H1 (cell line): ENCODE measurements around the gene MINDY1. TPM values are rescaled to one million over a fixed set of nuclear protein-coding genes. Genes with fewer than 3 reads are reported as not detected.

Experiments
- CTCF ChIA-PET: fragments of 300-600 bp; sonication (Branson Sonifier 250); formaldehyde crosslinking; loops from one replicate; lab custom pipeline; 2021; ENCODE audit not compliant: partially characterized antibody; lab: Charles Lee
- POLR2A ChIA-PET: fragments of 300-600 bp; sonication (Branson Sonifier 250); formaldehyde crosslinking; loops from one replicate; lab custom pipeline; 2021; ENCODE audit warnings: inconsistent platforms; ENCODE audit not compliant: partially characterized antibody; lab: Charles Lee
- DNase-seq, 2 experiments: peaks; one replicate each; pipeline versions ENCODE4 v3.0.0 to v3.0.0-alpha.2; 2010 to 2022; ENCODE audit warnings: low spot score in 2 of 2, low read depth in 1 of 2, mixed read lengths in 1 of 2
- FAIRE-seq: peaks from 2 replicates; lab custom pipeline; 2011; peaks lifted over from hg19 to GRCh38; lab: Jason Lieb, UNC
- H2AFZ ChIP-seq: 2 replicates; pipeline ENCODE4 v1.8.1; 2012; ENCODE audit warnings: low read length, inconsistent platforms
- H2AK5ac ChIP-seq: 2 replicates; pipeline ENCODE4 v1.6.1; 2013; ENCODE audit warnings: low read depth, low read length
- H2BK120ac ChIP-seq: replicated peaks from 2 replicates; pipeline ENCODE3; 2013; ENCODE audit warnings: low read depth, low read length, inconsistent platforms
- H2BK12ac ChIP-seq: 2 replicates; pipeline ENCODE4 v1.6.1; 2013; ENCODE audit warnings: low read depth, low read length
- H2BK15ac ChIP-seq: 2 replicates; pipeline ENCODE4 v1.6.1; 2013; ENCODE audit warnings: low read length
- H2BK20ac ChIP-seq: 2 replicates; pipeline ENCODE4 v1.6.1; 2013; ENCODE audit warnings: low read length
- H2BK5ac ChIP-seq: 2 replicates; pipeline ENCODE4 v1.6.1; 2013; ENCODE audit warnings: low read depth, low read length
- H3K14ac ChIP-seq: 2 replicates; pipeline ENCODE4 v1.6.1; 2013; ENCODE audit warnings: inconsistent platforms; ENCODE audit not compliant: insufficient read length
- H3K18ac ChIP-seq: 2 replicates; pipeline ENCODE4 v1.6.1; 2013; ENCODE audit warnings: low read length; ENCODE audit errors: extremely low read depth
- H3K23ac ChIP-seq: 2 replicates; pipeline ENCODE4 v1.6.1; 2013; ENCODE audit warnings: inconsistent platforms; ENCODE audit not compliant: insufficient read length
- H3K23me2 ChIP-seq: 2 replicates; pipeline ENCODE4 v1.6.1; 2013; ENCODE audit warnings: low read depth, low read length
- H3K27ac ChIP-seq: 2 replicates; pipeline ENCODE4 v1.6.1; 2011; ENCODE audit warnings: low read depth, low read length, inconsistent platforms
- H3K27me3 ChIP-seq, 4 experiments: replicated peaks in 1 of 4; 1 replicate in 1 of 4; 2 replicates in 3 of 4; pipeline versions ENCODE4 v1.6.1 to v1.8.1; 2011 to 2013; ENCODE audit warnings: low read length in 3 of 4, mild to moderate bottlenecking in 3 of 4, inconsistent platforms in 2 of 4, mixed read lengths in 2 of 4, moderate library complexity in 1 of 4; ENCODE audit not compliant: control insufficient read depth in 3 of 4, insufficient read depth in 3 of 4; ENCODE audit errors: extremely low read depth in 1 of 4
- H3K36me3 ChIP-seq, 4 experiments: 2 replicates each; pipeline versions ENCODE4 v1.6.1 to v1.8.1; 2011 to 2013; ENCODE audit warnings: mild to moderate bottlenecking in 4 of 4, low read length in 3 of 4, moderate library complexity in 2 of 4, control low read depth in 1 of 4, inconsistent platforms in 1 of 4; ENCODE audit not compliant: insufficient read depth in 4 of 4, control insufficient read depth in 2 of 4
- H3K4ac ChIP-seq: replicated peaks from 2 replicates; pipeline ENCODE3; 2013; ENCODE audit warnings: low read length, low read depth, mixed read lengths, inconsistent platforms; ENCODE audit not compliant: insufficient read length
- H3K4me1 ChIP-seq, 4 experiments: replicated peaks in 1 of 4; 1 replicate in 1 of 4; 2 replicates in 3 of 4; pipeline versions ENCODE4 v1.6.1 to v1.8.1; 2011 to 2013; ENCODE audit warnings: low read length in 3 of 4, inconsistent platforms in 2 of 4, mixed read lengths in 1 of 4; ENCODE audit not compliant: insufficient read depth in 4 of 4, control insufficient read depth in 3 of 4
- H3K4me2 ChIP-seq, 2 experiments: 2 replicates each; pipeline versions ENCODE4 v1.6.1 to v1.8.1; 2011 to 2013; ENCODE audit warnings: low read depth in 2 of 2, low read length in 2 of 2, control low read depth in 1 of 2, inconsistent platforms in 1 of 2, mild to moderate bottlenecking in 1 of 2; ENCODE audit not compliant: insufficient read depth in 1 of 2
- H3K4me3 ChIP-seq, 4 experiments: fragments of 200-600, 300-600 bp in 1 of 4; sonication (generic), shearing (Covaris generic), sonication (Bioruptor Twin) in 1 of 4; 2 replicates each; pipeline versions ENCODE4 v1.5.1 to v1.8.1; 2011 to 2016; ENCODE audit warnings: low read length in 4 of 4, low read depth in 3 of 4, control low read depth in 2 of 4, inconsistent platforms in 2 of 4, mild to moderate bottlenecking in 2 of 4, mixed read lengths in 1 of 4, moderate library complexity in 1 of 4; ENCODE audit not compliant: insufficient read depth in 2 of 4; ENCODE audit errors: extremely low read depth in 1 of 4
- H3K56ac ChIP-seq: replicated peaks from 2 replicates; pipeline ENCODE3; 2013; ENCODE audit warnings: low read depth, mild to moderate bottlenecking, mixed read lengths, low read length, inconsistent platforms; ENCODE audit not compliant: insufficient read length
- H3K79me1 ChIP-seq: 2 replicates; pipeline ENCODE4 v1.6.1; 2013; ENCODE audit warnings: low read depth, low read length, control low read depth
- H3K79me2 ChIP-seq, 2 experiments: 2 replicates each; pipeline versions ENCODE4 v1.6.1 to v1.8.1; 2012 to 2013; ENCODE audit warnings: low read length in 2 of 2, mild to moderate bottlenecking in 2 of 2, inconsistent platforms in 1 of 2; ENCODE audit not compliant: insufficient read depth in 2 of 2, control insufficient read depth in 1 of 2
- H3K9ac ChIP-seq, 4 experiments: replicated peaks in 1 of 4; 1 replicate in 1 of 4; 2 replicates in 3 of 4; pipeline versions ENCODE4 v1.6.1 to v1.8.1; 2011 to 2013; ENCODE audit warnings: low read depth in 3 of 4, low read length in 3 of 4, control low read depth in 2 of 4, mild to moderate bottlenecking in 2 of 4, moderate library complexity in 2 of 4, inconsistent platforms in 1 of 4; ENCODE audit errors: extremely low read depth in 1 of 4
- H3K9me3 ChIP-seq, 2 experiments: 2 replicates each; pipeline versions ENCODE4 v1.6.1 to v1.8.1; 2012 to 2013; ENCODE audit warnings: mild to moderate bottlenecking in 2 of 2, moderate library complexity in 2 of 2, control low read depth in 1 of 2, inconsistent platforms in 1 of 2, low read depth in 1 of 2, low read length in 1 of 2, mixed read lengths in 1 of 2; ENCODE audit not compliant: insufficient read depth in 2 of 2
- H4K20me1 ChIP-seq, 2 experiments: replicated peaks in 1 of 2; 2 replicates each; pipeline versions ENCODE3 to v1.8.1; 2011 to 2013; ENCODE audit warnings: inconsistent platforms in 2 of 2, low read length in 2 of 2, mild to moderate bottlenecking in 1 of 2; ENCODE audit not compliant: insufficient read depth in 2 of 2, control insufficient read depth in 1 of 2
- H4K5ac ChIP-seq: 2 replicates; pipeline ENCODE4 v1.6.1; 2013; ENCODE audit warnings: low read length, low read depth, mixed read lengths, inconsistent platforms; ENCODE audit not compliant: insufficient read length
- H4K8ac ChIP-seq: 2 replicates; pipeline ENCODE4 v1.8.0; 2013; ENCODE audit warnings: mild to moderate bottlenecking, moderate library complexity, low read length, inconsistent platforms; ENCODE audit not compliant: insufficient read depth; ENCODE audit errors: extremely low read depth
- H4K91ac ChIP-seq: replicated peaks from 2 replicates; pipeline ENCODE3; 2013; ENCODE audit warnings: low read length, mixed read lengths, inconsistent platforms; ENCODE audit not compliant: insufficient read length
- WGBS, 2 experiments: shearing (Covaris generic) in 1 of 2; methylation state at CpG; one replicate each; pipeline versions ENCODE4 v1.1.6 to v1.1.7; 2013 to 2015; ENCODE audit warnings: low lambda C conversion rate in 2 of 2, mixed read lengths in 2 of 2, inconsistent platforms in 1 of 2, low coverage in 1 of 2, missing lambda C conversion rate in 1 of 2; ENCODE audit not compliant: insufficient replicate concordance in 2 of 2, insufficient coverage in 1 of 2, insufficient read length in 1 of 2; ENCODE audit errors: extremely low coverage in 1 of 2, missing lambda C conversion rate in 1 of 2; 5-methylcytosine and 5-hydroxymethylcytosine counted together
- polyA plus RNA-seq, 7 experiments: library from polyadenylated mRNA; depleted of rRNA in 3 of 7; stranded (reverse) in 5 of 7; unstranded in 2 of 7; fragments of >200 nt in 5 of 7; fragments of 200-250 nt in 2 of 7; gene quantifications; 1 replicate in 5 of 7; 2 replicates in 1 of 7; 4 replicates in 1 of 7; pipeline versions ENCODE4 v1.2.1 to v1.2.3, GENCODE V29; 2011 to 2013; ENCODE audit warnings: missing spikeins in 2 of 7, mixed read lengths in 2 of 7
- total RNA-seq: library from RNA; stranded (reverse); fragmentation: NEBNext Ultra II Directional; extraction: Animal tissue kit (Norgen Biotek cat#: 25700); gene quantifications from 2 replicates; pipeline ENCODE4 v1.2.1, GENCODE V29; 2021

The MINDY1 gene
- total and polyA plus RNA-seq, 2 of the 8 experiments (the other 6 are each of a cell fraction or from before 2014, with no cell fraction given) = 10.3 to 11.4 TPM

DNA sequence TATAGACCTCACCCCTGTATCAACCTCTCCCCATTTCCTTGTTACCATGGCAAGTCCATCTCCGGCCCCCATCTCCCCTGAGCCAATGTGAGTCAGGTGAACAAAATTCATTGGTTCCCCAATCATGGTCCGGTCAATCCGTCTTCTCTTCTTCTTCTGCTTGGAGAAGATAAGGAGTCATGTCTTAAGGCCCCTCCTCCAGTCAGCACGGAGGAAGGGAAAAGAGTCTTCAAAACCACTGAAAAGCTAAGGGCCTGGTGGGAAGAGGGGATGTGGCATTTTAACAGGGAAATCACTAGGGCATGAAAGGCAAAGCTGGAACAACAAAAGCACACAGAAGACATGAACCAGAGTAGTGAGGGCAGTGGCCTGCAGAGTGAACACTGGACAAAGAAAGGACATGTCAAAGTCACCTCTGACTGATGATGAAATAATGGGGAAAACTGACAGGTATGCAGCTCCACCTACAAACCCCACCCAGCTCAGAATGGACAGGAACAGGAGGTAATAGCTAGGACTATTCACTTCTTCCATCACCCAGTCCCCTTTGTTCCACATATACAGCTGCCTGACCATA, 48.4 kb upstream of the MINDY1 start:
- peaks cover 4 to 9% (median 6%) of the 10 kb centered on the region in 4 experiments; a peak in 6 of 7 replicates for H3K4me1 ChIP-seq
- H3K18ac ChIP-seq = no peak overlapping the region
- no peak overlapping the region for H3K4ac ChIP-seq
- no peak for DNase-seq
- H2BK12ac ChIP-seq = no peak overlapping the region
- H3K9ac ChIP-seq = no peak overlapping the region
- H4K91ac ChIP-seq = no peak overlapping the region
- no peak overlapping the region for H2BK15ac ChIP-seq
- peaks cover 12% of the 10 kb centered on the region for H3K79me1 ChIP-seq
- no peak overlapping the region for H2AK5ac ChIP-seq
- no peak for FAIRE-seq
- peaks cover 18 to 61% (median 41%) of the 10 kb centered on the region in 4 experiments for H3K36me3 ChIP-seq
- peaks cover 7 to 35% of the 10 kb centered on the region in 2 experiments for H3K79me2 ChIP-seq
- H2BK120ac ChIP-seq = no peak overlapping the region
- H3K4me2 ChIP-seq = no peak overlapping the region
- H3K23ac ChIP-seq = no peak overlapping the region
- no peak overlapping the region for H3K14ac ChIP-seq
- 83% methylated on average over 4 of the region's 4 CpGs; no CpG with 5 or more reads in 1 of the 2 experiments for WGBS, 2 experiments
- peaks cover 9% of the 10 kb centered on the region; the same call in 1 of the 2 replicates for H3K23me2 ChIP-seq
- no peak overlapping the region for H2BK5ac ChIP-seq
- POLR2A ChIA-PET = interaction anchor here (0.7 to 9.1 kb wide), 4 partner anchors 7 to 27 kb away, joined by 3 to 107 read pairs (median 3); partner anchors contain the start of gene C1orf56
- no peaks in the 10 kb centered on the region for H3K9me3 ChIP-seq
- H3K4me3 ChIP-seq = no peak overlapping the region
- no peaks in the 10 kb centered on the region for H3K27me3 ChIP-seq
- no peak overlapping the region for H2AFZ ChIP-seq
- no peak overlapping the region for H3K27ac ChIP-seq
- peaks cover 0 to 10% of the 10 kb centered on the region in 2 experiments for H4K20me1 ChIP-seq
- no peak overlapping the region for H4K5ac ChIP-seq
- no peak overlapping the region for H4K8ac ChIP-seq
- no peak overlapping the region for H3K56ac ChIP-seq
- CTCF ChIA-PET = interaction anchor here (0.5 to 1.7 kb wide), 8 partner anchors 12 to 561 kb away, joined by 3 to 5 read pairs (median 4); partner anchors contain the start of gene MINDY1
- H2BK20ac ChIP-seq = no peak overlapping the region
